HG03060 (cell line): ENCODE data around the gene ETS1.

Source experiments
- ATAC-seq: cut with Tn5 transposase; IDR thresholded peaks from one replicate; pipeline ENCODE4 v1.9.1; 2021; ENCODE audit warnings: low read depth, moderate number of reproducible peaks; ENCODE audit not compliant: unreplicated experiment

ETS1 gene

DNA sequence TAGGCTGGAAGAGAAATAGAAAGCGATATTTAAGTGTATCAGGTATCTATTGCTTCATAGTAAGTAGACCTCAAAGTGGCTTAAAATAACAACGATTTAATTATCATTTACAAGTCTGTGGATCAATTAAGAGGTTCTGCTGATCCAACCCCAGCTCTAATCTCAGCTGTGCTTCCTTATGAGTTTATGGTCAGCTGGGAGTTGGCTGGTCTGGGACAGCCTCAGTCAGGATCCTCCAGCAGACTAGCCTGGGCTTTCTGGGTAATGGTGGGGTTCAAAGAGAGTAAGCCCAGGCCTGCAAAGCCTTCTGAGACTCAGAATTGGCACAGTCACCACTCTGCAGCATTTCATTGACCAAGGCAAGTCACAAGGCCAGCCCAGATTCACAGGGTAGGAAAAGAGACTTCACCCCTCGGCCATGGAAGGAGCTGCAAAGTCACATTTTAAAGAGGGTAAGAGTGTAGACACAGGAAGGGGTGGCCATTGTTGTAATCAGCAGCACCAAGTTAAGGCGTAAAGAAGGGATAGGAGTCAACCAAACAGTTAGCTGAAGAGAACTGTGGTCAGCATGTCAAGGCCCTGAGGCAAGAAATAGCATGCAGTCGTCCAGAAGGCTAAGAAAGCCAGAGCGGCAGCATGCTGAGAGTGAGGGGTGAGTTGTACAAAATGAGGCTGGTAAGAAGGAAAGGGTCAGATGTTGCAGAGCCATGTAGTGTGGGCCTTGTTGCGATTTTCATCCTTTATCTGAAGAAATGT is 168.2 kb downstream of the ETS1 start:
- no peak for ATAC-seq

- ATAC-seq = no peak
These were observed 169.6 kb downstream of the ETS1 start for GRCh38 chr11:128417607-128418324.

GRCh38 chr11:128416976-128417375 is 170.4 kb downstream of the ETS1 start:
- ATAC-seq = no peak

- ATAC-seq = no peak
These were observed 171.8 kb downstream of the ETS1 start for GRCh38 chr11:128415539-128415938.

- ATAC-seq = peak; percentile 80
These were observed 174.2 kb downstream of the ETS1 start for GRCh38 chr11:128412847-128413791.

DNA sequence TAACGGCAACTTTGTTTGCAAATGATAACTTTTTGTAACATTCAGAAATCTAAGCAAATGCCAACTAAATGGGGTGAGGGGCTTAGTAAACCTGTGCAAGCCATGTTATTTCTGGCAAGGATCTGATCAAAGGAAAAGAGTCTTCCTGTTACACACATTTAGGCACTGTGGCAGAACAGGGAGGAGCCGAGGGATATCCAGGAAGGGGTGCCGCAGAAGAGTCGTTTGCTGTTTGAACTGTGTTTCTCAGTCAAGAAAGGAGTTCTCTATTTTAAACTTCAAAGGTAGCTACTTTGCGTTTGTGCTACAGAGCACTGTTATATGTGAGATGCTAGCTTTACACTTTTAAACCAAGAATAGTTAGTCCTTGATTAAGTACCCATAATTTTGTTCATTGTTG is 175.5 kb downstream of the ETS1 start:
- ATAC-seq = no peak

GRCh38 chr11:128411150-128411549 is 176.2 kb downstream of the ETS1 start:
- no peak for ATAC-seq

- ATAC-seq = no peak
These were observed 177.9 kb downstream of the ETS1 start for GRCh38 chr11:128409476-128409875.
